CD4-positive, alpha-beta T cell treated with Interleukin-6 at 100 ng/mL for 8 hours (primary cell): ENCODE data around the gene CAB39.

Source experiments
- DNase-seq: peaks from one replicate; pipeline ENCODE4 v3.0.0-alpha.2; 2020; ENCODE audit warnings: mixed read lengths, low spot score

CAB39 gene

DNA sequence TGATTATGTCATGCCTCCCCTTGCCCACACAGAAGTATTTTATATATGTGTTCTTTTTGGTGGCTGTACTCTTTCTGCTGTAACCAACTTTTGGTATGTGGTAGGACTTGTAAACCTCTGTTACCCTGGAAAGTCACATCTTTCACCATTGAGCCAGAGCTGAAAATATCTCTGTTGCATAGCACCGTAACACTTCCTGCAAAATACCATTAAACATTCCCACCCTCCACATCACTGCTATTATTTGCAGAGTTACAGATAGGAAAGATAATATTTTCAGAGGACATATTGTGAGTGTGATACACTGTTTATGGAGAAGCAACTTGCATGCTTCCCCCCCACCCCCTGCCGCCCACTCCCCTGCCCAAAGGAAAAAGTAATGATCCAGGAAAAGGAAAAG is 44.8 kb downstream of the CAB39 start:
- DNase-seq = no peak

DNA sequence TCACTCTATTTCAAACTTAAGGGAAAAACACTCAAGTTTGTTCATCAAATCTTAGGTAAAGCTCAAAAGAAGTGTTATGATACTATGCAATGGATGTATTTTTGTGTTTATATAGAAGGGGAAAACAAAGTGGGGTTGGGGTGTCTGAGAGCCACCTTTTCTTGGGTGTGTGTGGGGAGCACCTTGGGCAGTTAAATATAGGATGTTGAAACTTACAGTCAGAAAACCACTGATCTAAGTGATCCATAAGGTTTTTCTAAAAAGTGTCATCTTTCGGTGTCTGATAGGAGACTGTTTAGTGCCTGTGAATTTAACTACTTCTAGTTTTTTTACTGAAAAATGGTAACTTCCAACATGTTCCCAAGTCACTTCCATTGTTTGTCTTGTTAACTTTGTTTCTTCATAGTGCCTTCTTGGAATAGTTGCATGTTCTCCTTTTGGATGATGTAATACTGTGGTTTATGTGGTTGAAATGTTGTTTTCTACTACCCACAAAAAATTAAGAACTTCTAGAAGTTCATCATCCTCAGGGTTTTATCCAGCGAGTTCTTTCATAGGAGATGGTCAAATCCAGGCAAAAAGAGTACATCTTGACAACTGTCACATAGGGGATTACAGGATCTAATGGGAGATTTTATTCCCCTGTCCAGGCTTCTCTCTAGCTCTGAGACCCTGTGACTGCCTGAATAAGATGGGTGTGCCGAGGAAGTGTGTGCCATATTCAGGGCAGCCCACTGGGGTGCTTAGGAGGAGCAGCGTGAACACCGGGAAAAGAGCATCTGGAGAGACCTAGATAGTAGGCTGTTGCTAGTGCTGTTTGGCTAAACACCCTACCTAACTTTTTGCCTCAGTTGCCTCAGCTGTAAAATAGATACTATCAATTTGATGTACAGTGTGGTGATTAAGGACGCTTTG is 46.2 kb downstream of the CAB39 start:
- no peak for DNase-seq

DNA sequence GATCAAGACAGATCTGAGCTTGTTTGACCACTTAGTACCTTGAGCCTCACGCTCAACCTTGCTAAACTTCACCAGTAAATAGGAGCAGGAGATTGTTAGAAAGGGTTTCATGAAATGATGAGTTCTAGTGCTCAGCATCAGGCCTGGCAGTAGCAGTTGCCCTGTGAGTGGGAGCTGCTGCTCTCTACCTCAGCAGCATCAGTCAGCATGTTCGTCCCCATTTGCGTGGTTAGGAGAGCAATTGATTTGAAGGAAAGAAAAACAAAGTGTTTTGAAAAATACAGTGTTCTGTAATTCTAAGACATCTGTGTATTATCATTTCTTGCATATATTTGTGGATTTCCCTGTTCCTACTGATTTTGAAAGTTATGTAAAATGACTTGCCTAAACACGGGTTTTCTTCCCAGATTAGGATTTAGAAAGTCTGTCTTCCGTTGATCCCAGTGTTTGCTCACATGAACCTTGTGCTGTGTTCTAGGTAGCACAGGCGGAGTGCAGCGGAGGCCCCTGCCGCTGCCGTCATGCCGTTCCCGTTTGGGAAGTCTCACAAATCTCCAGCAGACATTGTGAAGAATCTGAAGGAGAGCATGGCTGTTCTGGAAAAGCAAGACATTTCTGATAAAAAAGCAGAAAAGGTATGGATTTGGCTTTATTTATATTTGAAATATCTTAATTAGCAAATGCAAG is 47.0 kb downstream of the CAB39 start:
- DNase-seq = no peak

DNA sequence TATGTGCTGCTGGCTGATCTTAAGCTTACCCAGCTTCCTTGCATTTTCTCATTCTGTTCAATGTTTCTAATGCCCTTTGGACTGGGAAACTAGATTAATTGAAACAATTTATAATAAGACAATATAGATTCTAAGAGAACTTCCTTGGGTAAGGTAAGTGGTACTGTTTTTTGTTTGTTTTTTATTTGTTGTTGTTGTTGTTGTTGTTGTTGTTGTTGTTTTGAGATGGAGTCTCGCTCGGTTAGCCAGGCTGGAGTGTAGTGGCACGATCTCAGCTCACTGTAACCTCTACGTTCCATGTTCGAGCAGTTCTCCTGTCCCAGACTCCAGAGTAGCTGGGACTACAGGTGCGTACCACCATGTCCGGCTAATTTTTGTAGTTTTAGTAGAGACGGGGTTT is 49.1 kb downstream of the CAB39 start:
- DNase-seq = no peak

DNA sequence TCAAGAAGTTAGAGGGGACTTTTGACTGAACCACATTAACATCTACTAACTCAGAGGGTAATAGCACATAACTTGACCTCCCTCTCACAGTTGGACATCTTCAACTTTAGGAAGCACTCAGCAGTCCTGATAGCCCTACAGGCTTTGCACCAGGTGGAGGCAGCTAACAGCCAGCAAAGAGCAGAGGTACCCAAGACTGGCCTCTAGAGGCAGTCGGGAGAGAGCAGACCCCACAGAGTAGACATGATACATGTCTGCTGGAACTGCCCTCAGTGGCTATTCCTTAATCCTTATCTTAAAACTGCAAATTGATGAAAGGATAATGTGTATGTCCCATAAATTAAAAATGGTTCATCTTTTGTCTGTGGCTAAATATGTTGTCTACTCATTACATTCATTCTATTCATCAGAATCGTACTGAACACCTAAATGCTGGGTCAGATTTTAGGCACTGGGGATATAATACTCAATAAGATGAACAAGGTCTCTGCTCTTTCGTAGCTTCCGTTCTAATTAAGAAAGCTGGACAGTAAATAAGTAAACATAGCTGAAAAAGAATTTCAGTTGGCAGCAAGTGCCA is 49.8 kb downstream of the CAB39 start:
- DNase-seq = peak; percentile 30

DNA sequence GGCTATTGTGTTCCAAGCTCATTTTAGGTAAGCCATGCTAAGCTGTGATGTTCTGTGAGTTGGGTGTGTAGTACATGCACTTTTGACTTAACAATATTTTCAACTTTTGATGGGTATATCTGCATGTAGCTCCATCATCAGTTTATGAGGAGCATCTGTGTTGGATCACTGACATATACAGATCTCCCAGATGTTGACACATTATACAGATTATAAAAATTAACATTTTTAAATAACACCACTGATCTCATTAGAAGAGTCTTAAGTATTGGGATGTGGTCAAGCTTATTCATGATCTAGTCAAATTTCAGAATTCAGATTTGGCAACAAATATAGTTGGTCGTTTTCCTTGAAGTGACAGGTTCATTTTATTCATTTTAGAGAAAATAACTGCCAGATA is 51.7 kb downstream of the CAB39 start:
- no peak for DNase-seq

DNA sequence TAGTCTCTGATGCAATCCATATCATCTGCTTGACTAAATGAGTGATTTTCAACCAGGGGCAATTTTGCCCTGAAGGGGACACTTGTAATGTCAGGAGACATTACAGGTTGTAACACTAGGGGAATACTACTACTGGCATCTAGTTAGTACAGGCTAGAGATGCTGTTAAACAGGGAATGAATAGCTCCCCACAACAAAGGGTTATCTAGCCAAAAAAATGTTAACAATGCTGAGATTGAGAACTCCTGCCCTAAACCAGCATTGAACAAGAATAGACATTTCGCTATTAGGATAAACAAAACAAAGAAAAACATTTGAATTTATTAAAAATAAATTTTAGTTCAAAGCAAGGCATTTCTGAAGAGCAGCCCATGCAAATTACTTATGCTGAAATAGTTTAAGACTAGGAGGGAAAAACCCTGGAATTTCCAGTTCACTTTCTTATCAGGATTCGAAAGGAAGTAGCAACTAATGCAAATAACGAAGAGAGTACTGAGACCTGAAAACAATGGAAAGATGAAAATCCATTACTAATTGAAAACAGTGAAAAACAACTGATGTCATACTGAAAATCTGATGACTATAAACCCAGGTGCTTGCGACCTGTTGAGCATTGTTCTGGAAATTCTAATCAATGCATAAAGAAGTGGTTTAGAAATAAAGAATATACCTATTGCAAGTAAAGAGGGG is 53.1 kb downstream of the CAB39 start:
- DNase-seq = no peak

DNA sequence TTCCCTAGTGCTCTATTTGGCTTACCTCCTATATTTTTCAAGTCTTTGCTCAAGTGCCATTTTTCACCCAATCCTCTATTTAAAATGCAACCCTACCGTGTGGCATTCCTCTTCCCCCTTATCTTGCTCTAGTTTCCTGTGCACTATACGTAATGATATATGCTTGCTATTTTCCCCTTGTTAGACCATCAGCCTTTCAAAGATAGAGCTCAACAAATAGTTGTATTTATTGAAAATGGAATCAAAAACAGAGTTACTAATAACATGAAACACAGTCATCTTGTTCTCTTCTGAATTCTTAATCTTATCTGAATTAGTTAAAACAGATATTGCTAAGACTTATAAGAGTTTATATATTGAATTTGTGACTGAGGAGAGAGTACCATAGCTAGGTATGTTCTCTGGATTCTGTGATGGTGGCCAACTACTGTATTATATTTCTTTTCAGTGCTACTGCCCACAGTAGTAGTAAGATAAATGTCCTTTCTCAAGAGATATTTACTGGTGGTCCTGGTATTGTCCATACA is 55.3 kb downstream of the CAB39 start:
- DNase-seq = no peak

DNA sequence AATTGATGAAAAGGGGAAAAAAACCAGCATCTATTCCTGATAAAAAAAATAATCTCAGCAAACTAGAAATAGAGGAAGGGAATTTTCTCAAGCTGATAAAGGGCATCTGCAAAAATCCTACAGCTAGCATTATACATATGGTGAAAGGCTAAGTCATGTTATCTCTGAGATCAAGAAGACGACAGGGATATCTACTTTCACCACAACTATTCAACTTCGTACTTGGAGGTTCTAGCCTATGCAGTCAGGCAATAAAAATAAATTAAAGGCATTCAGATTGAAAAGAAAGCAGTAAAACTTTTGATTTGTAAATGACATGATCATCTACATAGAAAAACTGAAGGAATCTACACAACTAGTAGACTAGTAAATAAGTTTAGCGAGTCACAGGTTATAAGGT is 58.2 kb downstream of the CAB39 start:
- DNase-seq = no peak

DNA sequence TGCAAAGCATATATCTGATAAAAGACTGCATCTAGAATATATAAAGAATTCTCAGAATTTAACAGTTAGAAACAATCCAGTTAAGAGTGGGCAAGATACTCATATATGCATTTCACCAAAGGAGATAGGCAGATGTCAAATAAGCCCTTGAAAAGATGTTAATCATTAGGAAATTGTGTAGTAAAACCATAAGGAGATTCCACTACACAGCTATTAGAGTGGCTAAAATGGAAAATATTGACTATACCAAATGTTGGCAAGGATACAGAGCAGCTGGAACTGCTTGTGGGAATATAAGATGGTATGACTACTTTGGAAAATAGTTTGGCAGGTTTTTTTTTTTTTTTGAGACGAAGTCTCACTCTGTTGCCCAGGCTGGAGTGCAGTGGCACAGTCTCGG is 59.5 kb downstream of the CAB39 start:
- no peak for DNase-seq

DNA sequence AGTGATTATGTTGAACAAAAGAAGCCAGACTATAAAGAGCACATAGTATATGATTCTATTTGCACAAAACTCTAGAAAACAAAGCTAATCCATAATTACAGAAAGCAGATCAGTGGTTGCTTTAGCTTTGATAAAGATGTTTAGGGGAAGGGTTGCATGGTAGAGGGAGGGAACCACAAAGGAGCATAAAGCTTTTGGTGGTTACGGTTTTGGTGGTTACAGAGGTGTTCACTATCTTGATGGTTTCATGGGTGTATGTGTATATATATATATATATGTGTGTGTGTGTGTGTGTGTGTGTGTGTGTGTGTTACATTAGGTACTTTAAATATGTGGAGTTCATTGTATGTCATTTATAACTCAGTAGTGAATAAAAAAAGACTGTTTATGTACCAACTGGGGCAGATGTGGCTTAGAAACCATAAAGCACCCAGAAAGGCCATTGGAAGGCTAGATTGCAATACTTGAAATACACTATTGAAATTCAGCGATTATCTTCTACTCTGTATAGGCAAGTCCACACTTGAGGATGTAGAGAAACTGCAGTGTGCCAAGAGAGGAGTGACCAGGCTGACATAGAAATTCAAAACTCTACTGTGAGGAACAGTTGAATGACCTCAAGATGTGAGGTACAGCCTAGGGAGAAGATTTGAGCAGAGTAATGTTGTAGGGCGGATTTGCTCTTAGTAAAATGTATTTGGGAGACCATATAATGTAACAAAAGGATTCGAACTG is 60.6 kb downstream of the CAB39 start:
- peak; percentile 33 for DNase-seq

DNA sequence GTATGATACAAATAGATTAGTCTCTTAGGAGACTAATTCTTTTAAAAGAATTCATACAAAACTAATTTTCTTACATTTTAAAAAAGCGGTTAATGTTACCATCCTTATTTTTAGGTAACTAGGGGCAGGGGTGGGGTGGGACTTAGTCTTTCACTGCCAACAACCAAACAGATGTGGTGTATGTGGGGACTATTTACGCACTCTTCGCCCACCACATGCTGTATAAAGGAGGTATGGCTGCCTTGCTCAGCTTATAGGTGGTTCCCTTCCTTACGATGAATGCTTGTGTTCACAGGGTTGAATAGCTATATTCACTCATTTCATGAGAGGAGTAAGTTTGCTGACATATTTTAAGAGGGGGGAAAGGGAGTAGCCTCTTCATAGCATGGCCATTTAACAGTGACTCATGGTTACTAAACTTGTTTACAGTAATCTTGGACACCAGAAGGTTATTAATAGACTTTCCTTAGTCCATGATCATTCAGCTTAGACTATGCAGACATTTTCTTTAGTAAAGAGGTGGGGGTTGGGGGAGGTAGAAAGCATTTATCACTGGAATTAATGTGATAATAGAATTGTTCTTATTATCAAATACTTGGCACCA is 61.8 kb downstream of the CAB39 start:
- DNase-seq = no peak

DNA sequence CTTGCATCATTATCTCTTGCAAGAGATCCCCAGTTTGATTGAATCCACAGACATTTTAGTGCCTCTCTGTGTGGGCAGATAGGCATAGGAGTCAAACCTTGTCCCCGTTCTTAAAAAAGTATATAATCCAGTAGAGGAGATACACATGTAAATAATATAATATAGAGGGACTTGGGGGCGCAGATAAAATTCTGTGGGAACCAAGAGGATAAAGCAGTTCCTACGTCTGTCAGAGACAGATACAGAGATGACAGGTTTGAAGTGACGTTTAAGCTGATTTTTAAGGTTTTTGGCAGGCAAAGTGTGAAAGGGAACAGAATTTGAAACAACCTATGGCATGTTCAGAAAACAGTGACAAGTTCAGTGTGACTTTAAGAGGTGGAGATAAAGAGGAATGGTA is 63.1 kb downstream of the CAB39 start:
- no peak for DNase-seq

DNA sequence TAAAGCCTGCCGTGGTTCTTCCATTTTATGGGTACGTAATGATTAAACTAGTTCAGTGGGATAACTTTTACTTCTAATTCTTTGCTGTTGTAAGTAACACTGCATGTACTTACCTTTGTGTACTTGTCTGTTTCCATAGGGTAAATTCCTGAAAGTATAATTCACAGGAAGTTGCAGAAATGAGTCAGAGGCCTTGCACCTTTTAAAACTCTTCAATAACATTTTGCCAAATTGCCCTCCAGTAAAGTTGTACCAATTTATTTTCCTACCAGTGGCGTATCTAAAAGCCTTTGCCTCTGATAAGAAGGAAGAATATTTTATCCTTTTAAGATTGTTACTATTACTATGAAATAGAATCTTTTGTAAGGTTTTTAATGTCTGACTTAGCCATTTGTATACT is 65.1 kb downstream of the CAB39 start:
- no peak for DNase-seq

DNA sequence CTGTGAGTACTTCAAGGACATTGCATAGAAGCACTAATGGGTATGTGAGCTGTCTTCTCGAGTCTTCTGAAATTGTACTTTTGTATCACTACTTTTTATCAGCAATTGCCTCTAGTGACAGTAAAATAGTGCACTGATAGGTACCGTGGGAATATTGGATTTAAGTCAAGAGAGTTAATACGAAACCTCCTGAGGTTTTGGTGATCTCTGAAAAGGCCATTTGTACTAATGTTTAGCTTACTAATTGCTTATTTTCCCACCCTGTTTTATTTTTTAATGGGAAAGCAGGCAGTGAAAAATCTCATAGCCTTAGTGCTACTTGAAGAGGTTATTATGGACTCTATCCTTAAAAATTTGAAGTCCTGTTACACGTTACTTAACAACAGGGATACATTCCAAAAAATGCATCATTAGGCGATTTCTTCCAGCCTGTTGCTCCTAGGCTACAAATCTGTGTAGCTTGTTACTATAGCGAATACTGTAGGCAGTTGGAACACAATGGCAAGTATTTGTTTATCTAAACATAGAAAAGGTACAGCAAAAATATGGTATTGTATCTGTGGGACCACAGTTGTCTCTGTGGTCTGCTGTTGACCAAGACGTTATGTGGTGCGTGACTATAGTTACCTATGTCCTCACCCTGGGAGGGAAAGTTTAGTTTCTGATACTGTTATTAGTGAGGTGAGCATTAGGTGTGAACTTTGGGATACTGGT is 65.9 kb downstream of the CAB39 start:
- no peak for DNase-seq

DNA sequence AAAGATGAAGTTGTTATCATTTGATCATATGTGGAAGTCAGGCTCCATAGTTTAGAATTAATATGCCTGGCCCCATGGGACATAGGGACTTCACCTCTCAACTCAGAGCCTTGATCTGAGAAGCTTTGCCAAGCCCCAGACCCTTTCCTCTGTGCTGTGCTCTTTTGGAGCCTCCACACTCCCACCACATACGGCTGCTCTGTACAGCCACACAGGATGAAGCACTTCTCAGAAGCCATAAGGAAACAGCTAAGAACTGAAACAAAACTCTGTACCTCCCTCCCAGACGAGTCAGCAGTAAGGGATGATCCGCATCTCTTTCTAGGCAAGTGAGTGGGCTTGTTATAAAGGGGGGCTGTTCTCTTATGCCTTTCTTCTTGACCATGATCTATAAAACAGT is 66.5 kb downstream of the CAB39 start:
- DNase-seq = peak; percentile 17

DNA sequence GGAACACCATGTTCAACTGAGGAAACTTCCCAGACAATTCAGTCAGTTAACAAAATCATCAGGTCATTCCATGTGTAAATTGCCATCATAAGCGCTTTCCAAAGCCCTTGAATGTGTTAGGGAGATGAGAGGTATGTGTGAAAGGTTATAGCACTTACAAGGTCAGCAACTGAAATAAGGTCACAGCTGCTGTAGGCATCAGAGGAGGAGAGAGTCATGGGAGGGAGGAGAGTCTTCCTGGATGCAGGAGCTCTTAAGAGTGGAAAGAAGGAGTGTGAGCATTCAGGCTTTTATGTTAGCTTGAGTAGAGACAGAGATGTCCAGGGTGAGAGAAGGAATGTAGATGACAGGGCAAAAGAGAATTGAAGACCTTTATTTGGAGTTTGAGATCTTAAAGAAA is 67.0 kb downstream of the CAB39 start:
- DNase-seq = no peak

DNA sequence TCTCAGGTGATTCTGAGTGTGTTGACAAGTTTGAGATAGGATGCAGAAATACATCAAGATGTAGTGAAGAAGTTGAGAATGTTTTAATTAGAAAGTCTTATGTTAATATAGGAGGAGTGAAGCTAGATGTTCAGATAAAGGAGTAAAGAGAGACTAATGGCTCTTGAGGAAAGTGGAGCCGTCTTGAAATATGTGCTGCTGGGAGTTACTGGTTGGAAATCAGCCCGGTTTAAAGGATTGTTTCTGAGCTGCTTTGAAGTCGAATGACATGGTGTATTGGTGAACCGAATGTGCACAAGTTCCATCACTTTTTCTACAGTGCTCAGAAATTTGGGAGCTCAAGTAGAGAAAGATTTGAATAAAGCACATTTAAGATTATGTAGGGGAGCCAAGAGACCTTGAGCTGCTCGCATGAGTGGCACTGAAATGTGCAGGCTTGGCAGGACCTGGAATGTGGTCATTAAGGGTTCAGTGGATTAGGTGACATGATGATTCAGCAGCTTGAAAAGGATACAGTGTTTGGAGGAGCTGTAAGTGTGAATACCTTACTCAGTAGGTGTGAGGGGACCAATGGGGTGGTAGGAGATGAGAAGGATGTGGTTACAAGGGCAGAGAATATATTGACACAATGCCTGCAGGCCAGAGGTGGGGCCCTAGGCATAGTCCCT is 68.6 kb downstream of the CAB39 start:
- DNase-seq = peak; percentile 69

DNA sequence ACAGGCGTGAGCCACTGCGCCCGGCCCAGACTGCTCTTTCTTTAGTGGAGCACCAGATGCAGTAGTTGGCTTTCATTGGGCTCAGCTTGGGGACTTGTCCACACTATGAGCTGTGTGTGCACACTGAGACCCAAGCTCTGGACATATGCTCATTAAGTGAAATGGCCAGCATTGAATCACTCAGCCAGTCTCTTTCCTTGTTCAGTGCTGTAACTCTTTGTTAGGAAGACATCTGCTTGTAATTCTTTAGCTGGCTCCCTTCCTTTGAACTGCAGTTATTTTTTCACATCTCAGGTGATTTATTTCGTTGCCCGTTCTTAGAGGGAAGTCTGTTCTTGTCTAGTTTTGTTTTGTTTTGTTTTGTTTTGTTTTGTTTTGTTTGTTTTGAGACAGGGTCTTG is 70.5 kb downstream of the CAB39 start:
- DNase-seq = no peak

DNA sequence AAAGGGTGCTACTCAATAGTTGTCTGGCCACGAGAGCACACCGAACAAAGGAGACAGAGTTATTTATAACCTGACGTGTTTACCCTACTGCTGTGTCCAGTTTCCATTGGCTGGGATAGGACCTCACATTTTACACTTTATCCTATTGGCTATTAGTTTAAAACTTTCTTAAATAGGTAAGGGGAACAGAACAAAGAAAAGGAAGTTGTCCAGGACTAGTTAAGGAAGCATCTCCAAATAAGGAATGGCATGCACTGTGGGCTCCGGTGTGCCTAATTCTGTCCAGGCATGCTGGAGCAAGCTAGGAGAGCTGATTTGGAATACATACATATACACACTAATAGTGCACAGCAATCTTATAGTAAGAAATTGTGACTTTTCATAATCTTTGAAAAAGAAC is 72.2 kb downstream of the CAB39 start:
- no peak for DNase-seq
